NCI-H2196 treated with DMSO at 0.1 percent for 48 hours (cell line): Measurements from ENCODE around the gene COMMD9.
"Not testable (repeated sequence)": the region's sequence is repeated elsewhere in the genome, so short reads cannot be mapped to it uniquely, and the experiment has no call there.

ENCODE experiments used
- DNase-seq: peaks from one replicate; lab custom pipeline; 2025; ENCODE audit not compliant: unreplicated experiment; lab: John Stamatoyannopoulos, UW

The COMMD9 gene

DNA sequence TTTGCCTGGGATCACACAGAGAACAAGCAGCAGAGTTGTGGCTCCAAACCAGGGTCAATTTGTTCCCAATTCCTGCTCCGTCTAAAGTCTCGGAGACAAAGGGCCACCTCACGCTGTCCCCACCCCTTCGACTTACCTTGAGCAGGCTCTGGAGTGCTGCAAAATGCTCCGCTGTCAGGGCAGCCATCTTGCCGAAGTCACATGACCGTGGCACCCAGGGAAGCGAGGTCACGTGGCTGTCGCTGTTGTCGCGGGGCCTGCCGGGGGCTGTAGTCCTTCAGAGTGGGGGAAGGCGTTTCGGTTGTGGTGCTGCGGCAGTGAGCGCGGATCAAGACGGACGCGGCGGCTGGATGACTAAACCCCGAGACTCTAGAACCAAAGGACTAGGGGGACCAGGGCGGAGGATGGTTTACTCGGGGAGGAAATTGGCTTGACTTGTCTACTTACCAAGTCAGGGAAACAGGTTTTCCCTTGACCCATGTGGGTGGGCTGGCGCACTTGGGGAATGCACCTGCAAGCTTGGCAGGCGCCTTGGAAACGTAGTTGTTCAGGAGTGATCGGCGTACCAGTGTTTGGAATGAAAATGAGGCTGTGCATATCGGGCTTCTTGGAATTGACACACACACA, at the start of gene COMMD9:
Gene COMMD9 (minus strand): TSS at position 199 of the 627 bp plus-strand sequence. CDS start 12 bp downstream, at position 187.
- DNase-seq, result peak; percentile 87

DNA sequence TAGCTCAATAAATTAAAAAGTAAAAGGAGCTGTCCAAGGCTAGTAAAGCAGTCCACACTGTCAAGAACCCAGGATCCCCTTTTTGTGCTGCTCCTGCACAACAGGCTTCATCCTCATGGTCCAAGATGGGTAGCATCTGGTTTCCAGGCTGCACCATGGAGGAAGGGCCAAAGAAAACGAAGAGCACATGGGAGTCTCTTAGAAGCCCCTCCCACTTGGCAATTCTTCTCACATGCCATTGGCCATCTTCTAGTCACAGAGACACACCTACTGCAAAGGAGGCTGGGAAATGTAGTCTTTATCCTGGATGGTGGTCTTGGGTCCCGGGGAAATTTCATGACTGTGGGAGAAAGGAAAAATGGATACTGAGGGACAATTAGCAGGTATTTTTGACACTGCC, 44.7 kb upstream of the COMMD9 start:
- no peak for DNase-seq

DNA sequence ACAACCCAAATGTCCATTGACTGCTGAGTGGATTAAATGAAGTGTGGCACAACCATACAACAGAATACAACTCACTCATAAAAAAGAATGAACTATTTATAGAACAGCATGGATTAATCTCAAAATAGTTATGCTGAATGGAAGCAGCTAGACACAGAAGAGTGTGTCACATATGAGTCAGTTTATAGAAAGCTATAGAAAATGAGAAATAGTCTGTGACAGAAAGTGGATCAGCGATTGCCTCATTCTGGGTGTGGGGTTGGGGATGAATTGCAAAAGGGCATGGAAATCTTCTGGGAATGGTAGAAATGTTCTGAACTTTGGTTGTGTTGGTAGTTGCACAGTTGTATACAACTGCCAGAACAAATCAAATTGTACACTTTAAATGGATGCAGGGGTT, 44.2 kb upstream of the COMMD9 start:
- no peak for DNase-seq

DNA sequence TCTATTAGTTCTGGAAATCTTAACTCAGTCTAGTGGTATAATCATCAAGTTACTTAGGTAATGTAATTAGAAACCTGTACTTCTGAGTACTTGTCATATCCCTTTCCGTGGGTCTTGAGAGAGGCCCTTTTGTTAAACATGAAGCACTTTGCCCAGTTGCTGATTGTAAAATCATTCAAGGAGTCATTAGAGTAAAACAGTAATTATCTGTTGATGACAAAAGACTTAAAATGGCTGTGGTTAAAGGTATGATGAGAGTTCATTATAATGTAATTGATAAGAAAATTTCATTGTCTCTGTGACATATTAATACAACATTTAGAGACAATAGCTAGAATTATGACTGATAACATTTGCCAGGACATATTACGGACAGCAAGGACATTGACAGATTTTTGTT, 41.2 kb upstream of the COMMD9 start:
- no peak for DNase-seq

DNA sequence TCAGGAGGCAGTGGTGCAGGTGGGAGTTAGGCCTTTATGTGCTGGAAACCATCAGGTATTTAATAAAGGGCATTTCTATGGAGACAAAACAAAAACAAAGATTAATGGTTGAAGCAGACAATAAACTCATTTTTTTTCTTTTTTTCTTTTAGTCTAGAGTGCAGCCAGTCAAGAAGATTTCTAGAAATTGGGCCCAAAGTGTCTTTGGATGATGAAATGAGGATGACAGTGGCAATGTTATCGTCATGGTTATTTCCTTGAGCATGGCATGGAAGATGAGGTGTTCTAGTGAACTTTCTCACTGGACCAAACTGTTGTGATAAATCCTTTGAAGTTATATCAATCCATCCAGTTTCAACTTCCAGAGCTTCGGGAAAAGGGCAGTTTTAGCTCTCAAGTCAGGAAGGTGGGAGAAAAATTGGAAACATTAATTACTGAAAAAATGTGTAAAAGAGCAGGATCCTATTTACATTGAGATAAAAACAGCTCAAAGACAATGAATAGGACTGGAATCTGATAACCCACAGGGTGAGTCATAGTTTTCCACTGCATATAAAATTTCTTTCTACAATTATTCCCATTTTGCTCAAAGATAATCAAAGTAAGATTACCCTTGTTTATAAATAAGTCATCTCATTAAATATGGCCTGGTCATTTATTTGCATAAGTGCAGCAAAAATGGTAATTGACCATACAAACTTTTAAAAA, 39.9 kb upstream of the COMMD9 start:
- no peak for DNase-seq

DNA sequence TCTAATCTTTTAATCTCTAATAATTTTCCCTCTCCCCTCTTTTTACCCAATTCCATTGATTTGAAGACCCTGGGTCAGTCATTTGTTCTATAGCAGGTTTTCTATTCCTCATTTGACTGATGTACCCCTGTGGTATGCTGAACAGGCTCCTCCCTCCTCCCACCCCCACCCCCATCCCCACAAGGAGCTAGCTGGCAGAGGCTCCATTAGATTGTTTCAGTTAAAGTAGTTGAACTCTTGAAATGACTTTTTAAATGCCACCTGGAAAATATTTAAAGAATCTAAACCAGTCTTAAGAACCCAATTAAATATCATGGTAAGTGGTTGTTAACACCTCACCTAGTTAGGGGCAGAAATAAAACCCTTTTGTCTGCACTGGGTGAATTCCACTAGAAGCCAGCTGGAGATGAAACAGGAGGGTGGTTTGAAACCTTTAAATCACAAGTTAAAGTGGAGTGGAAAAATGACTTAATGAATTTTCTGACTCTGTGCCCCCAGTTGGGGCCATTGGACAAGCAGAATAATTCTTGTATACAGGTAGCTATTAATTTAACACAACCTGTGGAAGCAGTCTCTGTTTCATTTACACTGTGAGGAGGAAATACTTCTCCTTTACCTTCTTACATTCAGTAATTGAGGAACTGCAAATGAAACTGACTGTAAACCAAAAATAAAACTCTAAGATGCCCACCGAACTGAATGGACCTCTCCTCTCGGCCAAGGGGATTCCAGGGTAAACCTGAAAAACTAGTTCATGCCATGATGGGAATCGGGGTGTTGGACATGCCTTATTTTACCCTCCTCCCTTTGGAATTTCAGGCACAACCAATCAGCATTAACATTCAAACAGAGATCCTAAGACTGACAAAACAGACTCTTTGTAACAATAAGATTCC, 37.5 kb upstream of the COMMD9 start:
- no peak for DNase-seq

DNA sequence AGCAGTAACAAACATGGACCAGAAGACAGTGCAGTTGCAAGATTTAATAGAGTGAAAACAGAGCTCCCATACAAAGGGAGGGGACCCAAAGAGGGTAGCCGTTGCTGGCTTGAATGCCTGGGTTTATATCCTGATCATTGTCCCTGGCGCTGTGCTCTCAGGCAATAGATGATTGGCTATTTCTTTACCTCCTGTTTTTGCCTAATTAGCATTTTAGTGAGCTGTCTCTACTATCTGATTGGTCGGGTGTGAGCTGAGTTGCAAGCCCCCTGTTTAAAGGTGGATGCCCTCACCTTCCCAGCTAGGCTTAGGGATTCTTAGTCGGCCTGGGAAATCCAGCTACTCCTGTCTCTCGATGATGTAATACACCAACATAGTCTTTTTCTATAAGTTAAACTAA, 36.2 kb upstream of the COMMD9 start:
- DNase-seq, result not testable (repeated sequence)

DNA sequence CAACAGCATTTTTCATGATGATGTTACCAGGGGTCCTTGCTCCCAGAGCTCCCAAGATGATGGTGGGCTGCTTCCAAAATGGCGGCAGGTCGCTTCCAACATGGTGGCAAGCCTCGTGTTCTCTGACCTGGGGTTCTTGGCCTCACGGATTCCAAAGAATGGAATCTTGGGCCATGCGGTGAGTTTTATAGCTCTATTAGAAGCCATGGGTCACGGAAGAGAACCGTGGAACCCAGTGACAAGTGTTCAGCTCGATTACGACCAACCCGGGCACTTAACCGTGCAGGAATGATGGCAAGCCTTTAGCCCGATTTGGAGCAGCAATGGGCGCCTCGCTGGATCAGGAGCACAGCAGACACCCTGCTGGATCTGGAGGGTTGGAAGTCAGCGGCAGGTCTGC, 35.7 kb upstream of the COMMD9 start:
- not testable (repeated sequence) for DNase-seq

DNA sequence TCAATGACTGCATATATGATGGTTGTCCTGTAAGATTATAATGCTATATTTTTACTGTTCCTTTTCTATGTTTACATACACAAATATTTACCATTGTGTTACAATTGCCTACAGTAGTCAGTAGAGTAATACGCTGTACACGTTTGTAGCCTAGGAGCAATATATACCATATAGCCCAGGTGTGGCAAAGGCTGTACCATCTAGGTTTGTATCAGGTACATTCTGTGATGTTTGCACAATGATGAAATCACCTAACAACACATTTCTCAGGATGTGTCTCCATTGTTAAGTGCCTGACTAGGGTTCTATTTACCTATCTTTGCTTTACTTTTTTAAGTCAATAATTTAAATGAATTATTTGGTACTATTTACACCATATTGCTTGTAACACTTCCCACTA, 28.8 kb upstream of the COMMD9 start:
- DNase-seq, result no peak

DNA sequence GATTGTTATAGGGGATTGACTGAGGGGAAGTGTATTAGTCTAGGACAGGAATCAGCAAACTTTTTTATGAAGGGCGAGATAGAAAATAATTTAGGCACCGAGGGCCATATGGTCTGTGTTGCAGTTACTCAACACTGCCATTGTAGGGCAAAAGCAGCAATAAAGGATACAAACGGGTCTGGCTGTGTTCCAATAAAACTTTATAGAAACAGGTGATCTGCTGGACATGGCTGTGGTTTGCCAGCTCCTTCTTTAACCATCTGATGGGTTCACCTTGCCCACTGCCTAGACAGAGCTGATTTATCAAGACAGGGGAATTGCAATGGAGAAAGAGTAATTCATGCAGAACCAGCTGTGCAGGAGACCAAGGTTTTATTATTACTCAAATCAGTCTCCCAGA, 26.8 kb upstream of the COMMD9 start:
- no peak for DNase-seq

DNA sequence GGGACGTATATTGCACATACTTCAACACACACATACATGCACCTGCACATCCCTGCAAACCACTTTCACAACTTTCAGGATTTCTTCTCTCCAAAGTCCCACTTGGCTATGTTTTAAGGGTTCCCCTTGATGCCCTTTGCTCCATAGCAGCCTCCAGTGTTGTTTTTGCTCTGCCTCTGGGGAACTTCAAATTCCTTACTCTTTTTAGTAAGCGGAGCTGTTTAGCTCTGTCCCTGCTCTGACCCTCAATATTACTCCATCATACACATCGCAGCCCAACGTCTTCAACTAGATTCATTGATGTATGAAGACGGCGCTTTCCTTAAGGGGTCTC, 25.2 kb upstream of the COMMD9 start:
- DNase-seq, result no peak

DNA sequence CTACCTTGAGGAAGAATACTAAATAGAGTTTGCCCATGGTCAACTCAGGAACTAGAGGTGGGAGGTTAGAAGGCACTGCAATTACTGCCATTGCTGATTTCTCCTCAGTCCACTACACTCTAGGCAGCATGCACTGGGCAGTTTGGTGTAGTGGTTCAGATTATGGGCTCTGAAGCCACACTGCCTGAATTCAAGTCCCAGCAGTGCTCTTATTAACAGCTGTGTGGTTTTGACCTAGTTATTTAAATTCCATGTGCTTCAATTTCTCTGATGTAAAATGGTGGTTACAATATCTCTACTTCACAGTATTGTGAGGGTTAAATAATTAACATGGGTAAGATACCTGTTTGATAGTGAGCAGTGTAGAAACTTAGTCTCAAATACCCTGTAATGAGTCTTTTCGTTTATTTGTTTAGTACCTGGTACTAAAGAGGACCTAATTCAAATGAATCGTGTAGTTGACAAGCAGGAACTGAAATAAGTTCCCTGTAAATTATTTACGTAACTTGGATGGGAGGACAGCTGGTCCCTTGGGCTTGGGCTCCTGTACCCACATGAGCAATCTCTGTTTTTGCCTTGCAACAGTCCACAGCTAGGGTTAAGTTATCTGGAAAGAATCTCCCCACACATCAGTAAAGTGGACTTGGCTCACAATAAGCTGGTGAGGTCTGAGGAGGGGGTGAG, 24.7 kb upstream of the COMMD9 start:
- no peak for DNase-seq

DNA sequence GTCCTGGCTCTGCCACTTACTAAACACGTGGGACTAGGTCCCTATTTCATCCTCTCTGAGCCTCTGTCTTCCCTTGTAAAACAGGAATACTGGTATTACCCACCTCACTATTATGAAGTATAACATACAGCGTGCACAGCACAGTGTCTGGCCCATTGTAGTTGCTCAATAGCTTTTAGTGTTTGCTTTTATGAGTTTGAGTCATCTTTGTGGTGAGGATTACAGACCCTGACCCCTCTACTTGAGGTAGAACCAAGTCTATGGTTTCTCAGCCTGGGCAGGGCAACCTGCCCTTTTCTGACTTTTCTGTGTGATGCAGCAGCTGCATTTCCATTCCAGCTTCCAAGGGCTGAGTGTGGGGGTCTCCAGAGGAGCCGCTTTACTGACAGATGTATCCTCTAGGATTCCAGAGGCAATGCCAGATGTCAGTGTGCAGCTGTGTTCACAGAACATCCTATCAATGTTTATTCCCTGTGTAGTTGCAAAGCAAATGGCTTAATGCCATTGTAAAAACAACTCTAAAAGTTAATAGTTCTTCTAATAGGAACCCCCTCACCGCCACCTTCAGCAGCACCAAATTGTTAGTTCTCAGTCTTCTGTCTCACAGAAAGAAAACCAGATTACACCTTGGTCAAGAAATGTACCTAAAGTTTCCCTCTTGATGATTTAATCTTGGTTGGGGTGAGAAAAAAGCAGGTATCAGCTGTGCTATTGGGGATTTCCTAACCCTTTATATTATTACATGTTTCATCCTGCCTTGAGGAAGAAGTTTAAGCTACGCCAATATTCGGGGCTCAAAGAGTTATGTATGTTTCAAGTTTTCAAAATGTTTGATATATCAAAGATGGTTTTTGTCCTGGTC, 23.6 kb upstream of the COMMD9 start:
- DNase-seq, result no peak

DNA sequence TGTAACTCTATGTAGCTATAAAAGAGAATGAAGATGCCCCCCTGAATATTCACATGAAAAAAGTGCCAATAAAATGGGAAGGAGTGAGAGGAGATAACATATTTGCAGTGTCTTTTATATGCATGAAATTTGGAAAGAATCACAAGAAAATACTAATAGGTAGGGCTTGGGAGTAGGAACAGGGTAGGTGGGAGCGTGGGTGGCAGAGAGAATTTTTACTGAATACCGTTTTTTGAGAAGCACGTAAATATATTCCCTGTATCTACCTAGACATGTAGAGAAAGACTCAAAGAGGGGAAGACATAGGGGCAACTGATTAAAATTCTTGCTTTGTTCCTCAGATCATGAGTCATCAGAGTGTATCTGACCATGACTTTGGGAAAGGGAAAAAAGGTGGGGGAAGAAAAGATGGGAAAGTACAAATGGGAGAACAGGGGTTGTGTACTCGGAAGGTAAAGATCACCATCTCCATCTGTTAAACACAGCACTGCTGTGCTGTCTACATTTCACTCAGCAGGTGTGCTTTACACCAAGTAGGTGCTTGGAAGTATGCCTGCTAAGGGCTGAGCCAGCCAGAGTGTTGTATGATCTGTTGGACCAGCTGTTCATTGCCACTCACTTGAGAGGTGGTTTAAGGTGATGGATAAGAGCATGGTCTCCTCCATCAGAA, 22.8 kb upstream of the COMMD9 start:
- peak; percentile 51 for DNase-seq

DNA sequence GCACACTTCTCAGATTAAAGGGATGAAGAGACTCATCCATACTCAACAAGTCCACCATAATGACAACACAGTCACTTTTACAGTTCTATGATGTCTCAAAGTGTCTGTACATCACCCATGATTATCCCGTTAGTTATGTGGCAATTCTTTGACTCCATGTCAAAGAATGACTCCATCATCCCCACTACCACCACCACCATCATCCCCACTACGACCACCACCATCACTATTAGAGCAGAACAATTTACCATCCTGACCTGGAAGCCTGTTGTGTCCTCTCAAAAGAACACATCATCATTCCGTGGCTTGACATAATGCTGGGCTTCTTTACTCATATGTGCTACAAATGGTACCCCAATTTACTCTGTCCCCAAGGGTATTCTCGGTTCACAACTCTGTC, 20.6 kb upstream of the COMMD9 start:
- DNase-seq, result no peak

DNA sequence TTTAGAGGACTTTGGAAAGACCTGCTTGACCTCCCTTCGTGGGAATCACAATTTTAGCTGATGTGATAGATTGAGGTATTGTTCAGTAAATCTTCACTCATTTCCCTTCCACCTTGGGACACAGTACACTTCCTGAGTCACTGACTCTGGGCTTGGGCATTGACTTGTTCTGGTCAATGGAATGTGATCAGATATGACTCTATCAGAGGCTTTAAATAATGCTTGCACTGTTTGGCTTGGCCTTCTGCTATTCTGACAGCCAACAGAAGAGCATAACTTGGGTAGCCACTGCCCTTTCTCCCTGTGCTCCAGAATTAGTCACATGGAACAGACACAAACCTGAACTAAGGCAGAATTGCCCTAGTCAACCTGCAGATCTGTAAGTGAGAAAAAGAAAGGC, 19.4 kb upstream of the COMMD9 start:
- no peak for DNase-seq

DNA sequence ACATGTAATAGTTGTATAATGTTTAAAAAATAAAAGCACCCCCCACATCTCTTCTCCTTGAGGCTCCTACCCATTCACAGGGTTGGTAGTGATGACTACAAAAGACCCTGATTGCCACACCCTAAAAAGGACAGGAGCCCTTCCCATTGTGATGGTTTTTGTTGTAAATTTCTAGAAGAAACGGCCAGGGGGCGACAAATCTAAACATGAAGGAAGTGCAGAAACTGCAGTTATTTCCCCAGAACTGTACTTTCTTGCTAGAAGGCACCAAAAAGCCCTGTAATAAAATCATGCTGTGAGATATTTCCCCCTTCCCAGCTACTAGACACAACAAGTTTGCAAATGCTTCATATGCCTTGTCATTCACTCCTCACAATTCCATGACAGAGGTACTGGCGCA, 17.7 kb upstream of the COMMD9 start:
- no peak for DNase-seq

DNA sequence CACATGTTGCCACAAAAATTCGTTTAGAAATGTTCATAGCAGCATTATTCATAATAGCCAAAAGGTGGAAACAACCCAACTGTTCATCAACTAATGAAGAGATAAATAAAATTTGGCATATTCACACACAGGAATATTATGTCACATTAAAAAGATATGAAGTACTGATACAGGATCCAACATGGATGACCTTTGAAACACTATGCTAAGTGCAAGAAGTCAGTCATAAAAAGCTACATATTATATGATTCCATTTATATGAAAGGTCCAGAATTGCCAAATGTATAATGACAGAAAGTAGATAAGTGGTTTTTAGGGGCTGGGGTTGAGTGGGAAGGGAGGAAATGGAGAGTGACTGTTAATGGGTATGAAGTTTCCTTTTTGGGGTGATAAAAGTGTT, 15.8 kb upstream of the COMMD9 start:
- no peak for DNase-seq

DNA sequence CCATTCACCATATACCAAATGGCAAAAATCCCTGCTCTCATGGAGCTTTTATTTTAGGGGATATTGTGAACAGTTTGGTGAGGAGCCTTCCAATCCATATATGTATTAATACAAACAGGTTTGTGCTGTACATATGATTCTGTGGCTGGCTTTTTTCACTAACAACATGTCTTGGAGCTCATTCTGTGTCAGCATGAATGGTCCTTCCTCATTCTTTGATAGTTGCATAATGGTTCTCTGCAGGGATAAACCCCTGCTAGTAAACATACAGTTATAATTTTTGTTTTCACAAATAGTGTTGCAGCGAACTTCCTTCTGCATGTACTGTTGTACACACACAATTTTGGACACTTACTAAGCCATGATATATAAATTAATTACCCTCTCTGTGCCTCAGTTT, 15.1 kb upstream of the COMMD9 start:
- DNase-seq, result no peak

DNA sequence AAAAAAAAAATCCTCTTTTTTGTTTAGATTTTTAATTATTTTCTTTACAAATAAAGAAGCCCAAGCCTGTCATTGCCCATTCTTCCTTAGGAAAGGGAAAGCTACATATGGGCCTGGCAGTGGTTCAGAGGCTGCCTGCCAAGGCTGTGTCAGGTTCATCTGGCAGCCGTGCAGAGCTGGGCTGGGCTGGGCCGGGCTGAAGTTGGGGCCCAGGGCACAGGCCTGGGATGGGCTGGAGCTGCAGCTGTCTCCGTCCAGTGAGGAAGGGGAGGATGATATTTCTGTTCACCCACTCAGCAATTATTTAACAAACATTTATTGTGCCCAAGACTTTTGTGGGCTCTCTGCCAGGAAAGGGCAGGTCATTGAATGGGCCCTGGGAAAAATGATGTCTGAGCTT, 11.4 kb upstream of the COMMD9 start:
- peak; percentile 18 for DNase-seq
